ENCODE measurements around the gene MICOS13. TPM values are rescaled to one million over a fixed set of nuclear protein-coding genes. Genes with fewer than 3 reads are reported as not detected.

Gene MICOS13
- total and polyA plus RNA-seq, 10 of the 15 experiments (the other 5 are each of a cell fraction or from before 2014, with no cell fraction given) = 9.4 to 211 (median 51.3) TPM

GRCh38 chr19:5654931-5655330 lies 25.4 kb downstream of the MICOS13 start:
- H3K4me3 ChIP-seq = no peak overlapping the region
- H3K36me3 ChIP-seq (ENCODE audit: control insufficient read depth in 2 of 2, insufficient read depth in 2 of 2, low read length in 1 of 2) = peaks cover 36 to 44% of the 10 kb centered on the region in 2 experiments
- CTCF ChIA-PET = interaction anchor here (1.2 to 1.5 kb wide), 2 partner anchors 10 to 35 kb away, joined by 3 read pairs; partner anchors contain the start of gene RPL36
- H4K20me1 ChIP-seq (ENCODE audit: control insufficient read depth, insufficient read depth) = no peaks in the 10 kb centered on the region
- H3K79me2 ChIP-seq (ENCODE audit: control insufficient read depth, insufficient read depth, low read length) = no peaks in the 10 kb centered on the region; the same call in 1 of the 2 replicates
- 100% methylated on average over 5 of the region's 5 CpGs for WGBS (ENCODE audit: insufficient coverage, insufficient replicate concordance, low lambda C conversion rate, missing lambda C conversion rate)
- H3K9me3 ChIP-seq (replicated peaks; ENCODE audit: control insufficient read depth, insufficient read depth, low read length) = no peaks in the 10 kb centered on the region
- no peak overlapping the region for H3K4me2 ChIP-seq (ENCODE audit: control insufficient read depth, insufficient read depth)
- no peaks in the 10 kb centered on the region for H3K27me3 ChIP-seq (replicated peaks in 1 of 2; ENCODE audit: control insufficient read depth in 2 of 2, insufficient read depth in 2 of 2, low read length in 1 of 2)
- in situ Hi-C loops (cut with MboI) (no loop called here), intact Hi-C loops (cut with micrococcal nuclease; ENCODE audit: unreplicated experiment) (no loop called here)
- SMC1A ChIA-PET (ENCODE audit: uncharacterized antibody, unreplicated experiment) = interaction anchor here (1.1 to 1.7 kb wide), 2 partner anchors 33 to 36 kb away, joined by 3 read pairs; no protein-coding TSS in a partner anchor
- H3K4me1 ChIP-seq (ENCODE audit: control insufficient read depth, insufficient read depth, low read length) = no peaks in the 10 kb centered on the region
- FAIRE-seq (no peak), DNase-seq (ENCODE audit: low read depth, low spot score) (no peak), ATAC-seq (no peak)
- TF ChIP-seq ZBTB4 (CRISPR knock-in tag; IDR thresholded peaks at IDR 0.05) (no peak), ATF7 (IDR thresholded peaks at IDR 0.05; ENCODE audit: low read depth) (no peak), NR2C2 (IDR thresholded peaks at IDR 0.05; ENCODE audit: borderline replicate concordance, control insufficient read depth, insufficient read length, low read depth) (no peak), MXI1 (IDR thresholded peaks at IDR 0.05; ENCODE audit: low read depth, low read length) (no peak), SUZ12 (IDR thresholded peaks at IDR 0.05; ENCODE audit: unreplicated experiment) (no peak), ESRRA (IDR thresholded peaks at IDR 0.05; ENCODE audit: low read length) (no peak)
- no peak overlapping the region for H3K9ac ChIP-seq (ENCODE audit: control insufficient read depth, insufficient read depth, low read length)
- no peak overlapping the region for H2AFZ ChIP-seq (ENCODE audit: control insufficient read depth, low read depth, low read length)
- no TSS peak for BruUV-seq (replicated peaks)
- POLR2A ChIA-PET = no interaction called here
- no peak overlapping the region for H3K27ac ChIP-seq (ENCODE audit: control insufficient read depth, insufficient read depth)
- RAD21 ChIA-PET (ENCODE audit: unreplicated experiment) = no interaction called here

Data from GM12878 (cell line).